Astrocyte (in vitro differentiated cells and primary cell): ENCODE data around the gene ELK4.

Experiments
- EZH2 ChIP-seq: IDR thresholded peaks from 2 replicates; pipeline ENCODE4 v1.6.1; 2012; ENCODE audit warnings: mild to moderate bottlenecking, low read length, inconsistent platforms; ENCODE audit not compliant: insufficient read depth
- TF ChIP-seq, protein P1 (sequence below): IDR thresholded peaks from 2 replicates; pipeline ENCODE4 v1.5.1; 2011; ENCODE audit warnings: low read depth, mild to moderate bottlenecking, inconsistent platforms, low read length, moderate library complexity; ENCODE audit not compliant: insufficient read depth

DNA sequence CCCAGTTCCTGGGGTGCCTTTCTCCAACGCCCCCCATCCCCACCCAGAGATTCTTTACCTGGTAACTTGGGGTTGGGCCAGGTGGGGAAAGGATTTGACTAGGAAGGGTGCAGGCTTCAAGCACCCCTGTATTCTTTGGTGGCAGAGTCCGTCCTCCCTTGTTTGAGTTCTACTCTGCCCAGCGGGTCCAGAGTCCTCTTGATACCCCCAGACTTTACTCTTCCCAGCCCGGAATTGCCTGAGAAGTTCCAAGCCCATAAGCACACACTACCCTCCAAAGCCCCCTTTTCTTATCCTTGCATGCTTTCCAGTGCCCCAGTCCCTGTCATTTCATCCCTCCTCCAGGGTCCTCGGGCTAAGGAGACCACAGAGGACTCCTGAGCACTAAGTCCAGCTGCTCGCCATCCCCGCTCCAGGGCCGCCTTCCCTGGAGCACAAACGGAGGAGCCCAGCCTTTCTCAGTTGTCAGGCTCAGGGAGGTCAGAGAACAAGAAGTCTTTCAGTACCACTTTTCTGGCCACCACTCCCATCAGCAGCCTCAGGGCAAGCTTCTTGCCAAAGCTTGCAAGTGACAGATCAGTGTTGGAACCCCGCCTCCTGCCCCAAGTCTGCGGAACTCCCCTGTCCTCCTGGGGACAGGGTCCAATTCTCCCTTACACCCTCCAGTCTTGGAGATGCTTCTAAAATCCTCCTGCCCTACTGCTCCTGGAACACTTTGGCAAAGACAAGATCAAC lies 36.3 kb upstream of the ELK4 start:
- no peak for TF ChIP-seq EZH2
- TF ChIP-seq, protein P1, sequence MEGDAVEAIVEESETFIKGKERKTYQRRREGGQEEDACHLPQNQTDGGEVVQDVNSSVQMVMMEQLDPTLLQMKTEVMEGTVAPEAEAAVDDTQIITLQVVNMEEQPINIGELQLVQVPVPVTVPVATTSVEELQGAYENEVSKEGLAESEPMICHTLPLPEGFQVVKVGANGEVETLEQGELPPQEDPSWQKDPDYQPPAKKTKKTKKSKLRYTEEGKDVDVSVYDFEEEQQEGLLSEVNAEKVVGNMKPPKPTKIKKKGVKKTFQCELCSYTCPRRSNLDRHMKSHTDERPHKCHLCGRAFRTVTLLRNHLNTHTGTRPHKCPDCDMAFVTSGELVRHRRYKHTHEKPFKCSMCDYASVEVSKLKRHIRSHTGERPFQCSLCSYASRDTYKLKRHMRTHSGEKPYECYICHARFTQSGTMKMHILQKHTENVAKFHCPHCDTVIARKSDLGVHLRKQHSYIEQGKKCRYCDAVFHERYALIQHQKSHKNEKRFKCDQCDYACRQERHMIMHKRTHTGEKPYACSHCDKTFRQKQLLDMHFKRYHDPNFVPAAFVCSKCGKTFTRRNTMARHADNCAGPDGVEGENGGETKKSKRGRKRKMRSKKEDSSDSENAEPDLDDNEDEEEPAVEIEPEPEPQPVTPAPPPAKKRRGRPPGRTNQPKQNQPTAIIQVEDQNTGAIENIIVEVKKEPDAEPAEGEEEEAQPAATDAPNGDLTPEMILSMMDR: no peak
